GM12891 (cell line): ENCODE results near the gene COMT.

Experiments
- DNase-seq: peaks from one replicate; pipeline ENCODE4 v3.0.0; 2011; ENCODE audit warnings: low spot score; ENCODE audit not compliant: insufficient read length
- FAIRE-seq: peaks from 2 replicates; lab custom pipeline; 2011; peaks lifted over from hg19 to GRCh38; lab: Jason Lieb, UNC
- PAX5 ChIP-seq: IDR thresholded peaks from 2 replicates; pipeline ENCODE4 v1.6.1; 2011; ENCODE audit warnings: low read length, moderate library complexity, mild to moderate bottlenecking; ENCODE audit not compliant: insufficient read depth, severe bottlenecking
- POLR2A ChIP-seq: IDR thresholded peaks from 2 replicates; pipeline ENCODE4 v1.6.1; 2011; ENCODE audit warnings: low read depth, low read length, control low read depth
- POLR2AphosphoS5 ChIP-seq: IDR thresholded peaks from 2 replicates; pipeline ENCODE4 v1.6.1; 2011; ENCODE audit warnings: low read depth, low read length, control low read depth
- POU2F2 ChIP-seq: IDR thresholded peaks from 2 replicates; pipeline ENCODE4 v1.6.1; 2011; ENCODE audit warnings: low read depth, mild to moderate bottlenecking, control low read depth, low read length, moderate library complexity
- SPI1 ChIP-seq: IDR thresholded peaks from 2 replicates; pipeline ENCODE4 v1.6.1; 2011; ENCODE audit warnings: low read depth, low read length, control low read depth
- TAF1 ChIP-seq: IDR thresholded peaks from 2 replicates; pipeline ENCODE4 v1.6.1; 2011; ENCODE audit warnings: low read depth, low read length, control low read depth

Gene COMT

GRCh38 chr22:19962909-19963806, 21.6 kb downstream of the COMT start:
- FAIRE-seq: no peak
- DNase-seq: no peak
- TF ChIP-seq POU2F2: no peak
- TF ChIP-seq SPI1: no peak
- TF ChIP-seq PAX5: no peak
- no peak for TF ChIP-seq TAF1
- no peak for TF ChIP-seq POLR2A
- TF ChIP-seq POLR2AphosphoS5: no peak

DNA sequence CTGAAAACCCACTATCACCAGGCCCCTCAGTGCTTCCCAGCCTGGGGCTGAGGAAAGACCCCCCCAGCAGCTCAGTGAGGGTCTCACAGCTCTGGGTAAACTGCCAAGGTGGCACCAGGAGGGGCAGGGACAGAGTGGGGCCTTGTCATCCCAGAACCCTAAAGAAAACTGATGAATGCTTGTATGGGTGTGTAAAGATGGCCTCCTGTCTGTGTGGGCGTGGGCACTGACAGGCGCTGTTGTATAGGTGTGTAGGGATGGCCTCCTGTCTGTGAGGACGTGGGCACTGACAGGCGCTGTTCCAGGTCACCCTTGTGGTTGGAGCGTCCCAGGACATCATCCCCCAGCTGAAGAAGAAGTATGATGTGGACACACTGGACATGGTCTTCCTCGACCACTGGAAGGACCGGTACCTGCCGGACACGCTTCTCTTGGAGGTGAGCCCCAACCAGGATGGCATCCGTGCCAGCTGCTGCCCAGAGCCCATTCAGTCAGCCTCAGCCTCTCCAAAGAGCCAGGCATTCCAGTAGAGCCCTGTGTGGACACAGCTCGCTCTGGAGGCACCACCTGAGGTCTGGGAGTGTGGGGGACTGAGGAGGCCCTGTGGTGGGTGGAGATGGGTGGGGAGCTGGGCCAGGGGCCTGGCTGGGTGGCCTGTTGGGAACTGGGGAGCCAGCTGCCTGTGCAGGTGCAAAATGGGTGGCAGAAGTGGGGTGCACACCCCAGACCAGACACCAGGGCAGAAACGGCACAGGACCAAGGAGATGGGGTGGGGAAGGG, 22.5 kb downstream of the COMT start:
- TF ChIP-seq POLR2AphosphoS5 (no peak), PAX5 (no peak), TAF1 (no peak), SPI1 (no peak), POU2F2 (no peak), POLR2A (no peak)
- FAIRE-seq: no peak

DNA sequence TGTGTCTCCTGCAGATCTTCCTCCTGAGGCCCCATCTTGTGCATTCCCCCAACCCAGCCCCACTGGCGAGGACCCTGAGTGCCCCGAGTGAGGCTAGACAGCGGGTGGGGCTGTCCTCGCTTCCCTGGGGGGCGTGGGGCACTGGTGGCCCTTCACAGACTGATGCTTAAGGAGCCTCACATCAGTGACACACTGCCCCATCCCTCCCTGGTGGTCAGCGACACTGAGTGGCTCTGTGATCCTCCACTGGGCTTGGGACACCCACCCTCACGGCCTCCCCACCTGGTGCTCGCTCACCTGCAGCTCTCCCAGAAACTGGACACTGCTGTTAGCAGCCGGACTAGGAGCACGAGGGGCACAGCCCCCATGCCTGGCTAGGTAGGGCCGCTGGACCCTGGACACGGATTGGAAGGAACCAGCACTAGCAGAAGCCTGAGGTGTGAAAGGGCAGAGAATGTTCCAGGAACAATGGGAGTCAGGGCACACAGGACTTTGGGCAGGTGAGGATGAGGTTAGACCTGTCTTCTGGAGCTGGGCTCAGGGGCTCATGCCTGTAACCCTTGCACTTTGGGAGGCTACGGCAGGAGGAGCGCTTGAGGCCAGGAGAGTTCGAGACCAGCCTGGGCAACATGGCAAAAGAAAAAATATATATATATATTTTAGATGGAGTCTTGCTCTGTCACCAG, 23.3 kb downstream of the COMT start:
- FAIRE-seq: no peak
- TF ChIP-seq POLR2A (no peak), POLR2AphosphoS5 (no peak), PAX5 (no peak), POU2F2 (no peak), TAF1 (no peak), SPI1 (no peak)
- no peak for DNase-seq

More for the DNA sequence above, 22.5 kb downstream of the COMT start:
- no peak for DNase-seq

DNA sequence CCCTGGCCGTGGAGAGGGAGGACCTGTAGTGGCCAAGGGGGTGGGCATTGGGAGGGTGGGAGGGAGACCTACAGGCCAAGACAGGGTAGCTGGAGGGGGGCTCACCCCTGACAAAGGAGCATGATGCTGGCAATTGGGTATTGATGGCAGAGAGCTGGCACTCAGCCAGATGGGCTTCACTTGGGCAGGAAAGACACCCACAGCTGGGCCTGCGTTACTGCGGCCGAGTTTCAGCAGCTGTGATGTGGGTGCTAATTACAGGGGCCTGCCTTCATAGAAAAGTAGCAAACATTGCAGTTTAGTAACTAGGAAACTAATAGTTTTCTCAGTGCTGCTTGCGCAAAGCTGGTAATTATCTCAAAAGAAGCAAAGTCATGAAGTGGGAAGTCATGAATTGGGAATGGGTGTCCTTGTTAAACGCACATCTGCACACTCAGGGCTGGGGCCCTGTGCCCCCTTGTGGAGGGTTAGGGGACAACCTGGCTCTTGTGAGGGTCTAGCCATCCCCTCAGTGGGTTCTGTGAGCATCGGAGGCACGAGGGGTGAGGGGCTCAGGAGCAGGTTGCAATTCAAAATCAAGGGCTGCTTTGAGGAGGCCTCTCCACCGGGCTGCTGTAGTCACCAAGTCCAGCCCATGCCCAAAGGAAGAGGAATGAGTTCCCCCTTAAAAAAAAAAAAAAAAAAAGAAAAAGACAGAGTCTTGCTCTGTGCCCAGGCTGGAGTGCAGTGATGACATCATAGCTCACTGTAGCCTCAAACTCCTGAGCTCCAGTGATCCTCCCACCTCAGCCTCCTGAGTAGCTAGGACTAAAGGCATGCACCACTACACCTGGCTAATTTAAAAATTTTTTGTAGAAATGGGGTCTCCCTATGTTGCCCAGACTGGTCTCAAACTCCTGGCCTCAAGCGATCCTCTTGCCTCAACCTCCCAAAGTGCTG, 24.5 kb downstream of the COMT start:
- FAIRE-seq: no peak
- no peak for TF ChIP-seq SPI1
- no peak for TF ChIP-seq PAX5
- TF ChIP-seq POU2F2: no peak
- TF ChIP-seq TAF1: no peak
- TF ChIP-seq POLR2AphosphoS5: no peak
- TF ChIP-seq POLR2A: no peak

GRCh38 chr22:19966908-19967750, 25.6 kb downstream of the COMT start:
- no peak for DNase-seq
- TF ChIP-seq POLR2A (no peak), TAF1 (no peak), PAX5 (no peak), POU2F2 (no peak), POLR2AphosphoS5 (no peak), SPI1 (no peak)
- no peak for FAIRE-seq

More for the DNA sequence above, 24.5 kb downstream of the COMT start:
- DNase-seq: no peak

DNA sequence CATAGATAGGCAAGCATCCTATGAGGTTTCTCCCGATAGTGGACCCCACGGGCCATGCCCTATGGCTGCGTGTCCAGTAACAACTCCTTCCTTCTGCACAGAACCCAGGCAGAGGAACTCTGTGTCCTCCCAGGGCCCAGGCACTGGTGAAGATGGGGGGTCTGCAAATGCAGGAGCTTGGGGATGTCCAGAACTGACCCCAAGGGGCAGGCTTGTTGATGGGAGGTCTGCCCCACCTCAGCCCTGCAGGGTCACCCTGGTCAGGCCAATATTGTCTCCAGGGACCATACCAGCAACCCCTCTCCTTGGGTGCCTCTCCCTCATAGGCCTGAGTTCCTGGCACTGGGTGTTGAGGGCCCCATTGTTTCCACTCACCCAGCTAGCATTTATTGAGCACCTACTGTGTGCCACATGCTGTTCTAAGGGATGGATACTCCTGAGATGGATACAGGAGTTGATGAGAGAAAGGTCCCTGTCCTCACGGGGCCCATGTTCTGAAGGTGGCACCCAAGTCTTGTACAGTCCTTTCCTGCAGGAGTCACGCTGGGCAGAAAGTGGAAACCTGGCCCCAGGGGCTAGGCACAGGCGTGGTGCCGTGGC, 26.4 kb downstream of the COMT start:
- DNase-seq: no peak
- TF ChIP-seq POLR2A (no peak), POLR2AphosphoS5 (no peak), SPI1 (no peak), POU2F2 (no peak), TAF1 (no peak), PAX5 (no peak)
- FAIRE-seq: no peak

- TF ChIP-seq POLR2A: no peak
- no peak for TF ChIP-seq TAF1
- TF ChIP-seq PAX5: no peak
- no peak for TF ChIP-seq SPI1
- TF ChIP-seq POU2F2: no peak
- no peak for TF ChIP-seq POLR2AphosphoS5
- DNase-seq: no peak
- no peak for FAIRE-seq
Observed at GRCh38 chr22:19968450-19968891, 26.9 kb downstream of the COMT start.
